Putamen (tissue), 1 donor: Measurements from ENCODE around the gene VCL.

ENCODE experiments used
- DNase-seq: peaks from one replicate; pipeline ENCODE4 v3.0.0-alpha.2; 2016; ENCODE audit warnings: low spot score

VCL gene

DNA sequence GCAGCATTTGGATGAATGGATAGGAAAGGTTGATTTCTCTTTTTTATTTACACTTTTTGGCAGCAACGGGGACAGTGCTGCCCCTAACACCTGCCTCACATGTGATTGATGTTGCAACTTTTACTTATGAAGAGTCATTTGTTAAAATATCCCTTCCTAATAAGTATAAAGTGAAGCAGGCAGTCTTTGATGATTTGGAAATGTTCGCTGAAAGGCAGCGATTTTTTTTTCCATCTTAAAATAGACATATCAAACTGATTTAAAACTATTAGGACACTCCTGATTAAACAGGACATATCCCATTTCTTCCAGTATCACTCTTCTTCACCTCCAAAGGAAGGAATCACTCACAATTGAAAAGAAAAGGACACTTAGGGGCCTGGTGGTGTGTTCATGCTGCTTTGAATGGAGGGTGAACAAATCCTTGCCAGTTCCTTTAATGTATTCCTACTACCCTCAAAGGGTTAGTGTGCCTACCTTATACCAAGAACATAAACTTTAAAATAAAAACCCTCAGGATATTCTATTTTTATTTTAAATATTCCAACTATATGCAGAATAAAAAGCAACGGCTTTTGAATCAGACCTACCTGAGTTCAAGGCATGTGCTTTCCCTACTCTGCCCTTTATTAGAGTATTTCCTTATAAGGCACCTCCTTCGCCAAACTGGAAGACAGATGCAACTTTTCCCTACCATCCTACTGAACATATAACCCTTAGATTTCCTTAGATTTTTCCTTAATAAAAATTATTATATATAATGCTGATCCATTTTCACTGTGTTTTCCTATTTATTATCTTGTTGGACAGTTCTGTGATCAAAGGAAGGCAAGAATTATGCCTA is 154.2 kb downstream of the VCL start:
- DNase-seq: no peak

DNA sequence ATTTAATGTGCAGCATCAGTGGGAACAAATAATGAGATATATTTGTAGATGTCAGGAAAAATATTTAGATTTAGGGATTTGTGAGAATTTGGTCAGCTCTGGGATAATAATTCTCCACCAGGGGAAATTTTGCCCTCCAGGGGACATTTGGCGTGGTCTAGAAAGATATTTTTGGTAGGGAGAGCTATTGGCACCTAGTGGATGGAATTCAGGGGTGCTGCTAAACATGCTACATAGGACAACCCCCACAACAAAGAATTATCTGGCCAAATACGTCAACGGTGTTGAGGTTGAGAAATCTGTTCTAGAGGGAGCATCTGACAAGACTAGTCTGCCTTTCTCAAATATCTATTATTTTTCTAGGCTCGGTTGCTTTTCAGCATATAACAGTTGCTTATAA is 155.2 kb downstream of the VCL start:
- DNase-seq: no peak

DNA sequence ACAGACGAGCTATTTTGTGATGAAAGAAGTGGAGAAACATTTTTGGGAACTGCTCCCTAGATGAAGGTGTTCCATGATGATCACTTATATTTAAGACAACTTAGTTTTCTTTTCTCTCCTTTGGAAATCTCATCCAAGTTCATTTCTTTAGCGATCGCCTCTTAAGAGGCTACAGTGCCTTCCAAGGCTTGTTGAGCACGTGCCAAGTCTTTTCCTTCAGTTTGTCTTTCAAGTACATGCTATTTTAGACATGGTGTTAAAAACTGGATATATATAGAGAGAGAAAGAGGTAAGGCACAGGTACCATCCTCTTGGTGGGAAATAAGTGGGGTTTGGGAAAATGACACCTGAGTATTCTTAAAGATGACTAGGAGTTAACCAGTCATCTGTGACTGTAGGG is 155.8 kb downstream of the VCL start:
- DNase-seq: no peak

DNA sequence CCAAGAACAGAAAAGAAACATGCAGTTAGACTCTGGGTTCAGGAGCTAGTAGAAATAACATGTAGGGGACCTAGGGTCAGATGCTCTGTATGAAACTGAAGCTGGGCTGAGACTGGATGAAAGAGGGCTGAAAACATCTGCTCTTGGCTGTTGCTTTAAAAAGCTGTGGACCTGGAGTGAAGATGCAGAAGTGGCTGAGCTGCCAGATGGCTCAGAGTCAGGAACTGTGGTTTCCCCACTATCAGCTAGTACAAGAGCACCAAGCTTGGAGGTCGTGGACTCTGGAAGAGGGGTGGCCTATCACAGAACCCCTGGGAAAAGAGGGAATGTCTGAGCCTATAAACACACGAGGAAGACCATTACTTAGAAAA is 159.0 kb downstream of the VCL start:
- no peak for DNase-seq

DNA sequence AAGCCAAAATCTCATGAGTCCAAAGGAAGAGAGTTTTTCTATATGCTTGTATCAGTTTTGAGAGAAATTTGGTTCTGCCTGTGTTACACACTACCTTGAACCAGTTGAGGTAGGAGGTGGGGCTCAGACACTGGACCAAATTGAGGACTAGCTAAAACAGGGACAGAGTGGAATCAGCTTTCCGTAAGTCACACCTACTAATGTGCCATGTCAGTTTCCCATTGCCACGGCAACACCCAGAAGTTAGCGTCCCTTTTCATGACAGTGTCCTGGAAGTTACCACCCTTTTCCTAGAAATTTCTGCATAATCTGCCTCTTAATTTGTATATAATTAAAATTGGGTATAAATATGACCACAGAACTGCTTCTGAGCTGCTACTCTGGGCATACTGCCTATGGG is 162.1 kb downstream of the VCL start:
- DNase-seq: no peak

DNA sequence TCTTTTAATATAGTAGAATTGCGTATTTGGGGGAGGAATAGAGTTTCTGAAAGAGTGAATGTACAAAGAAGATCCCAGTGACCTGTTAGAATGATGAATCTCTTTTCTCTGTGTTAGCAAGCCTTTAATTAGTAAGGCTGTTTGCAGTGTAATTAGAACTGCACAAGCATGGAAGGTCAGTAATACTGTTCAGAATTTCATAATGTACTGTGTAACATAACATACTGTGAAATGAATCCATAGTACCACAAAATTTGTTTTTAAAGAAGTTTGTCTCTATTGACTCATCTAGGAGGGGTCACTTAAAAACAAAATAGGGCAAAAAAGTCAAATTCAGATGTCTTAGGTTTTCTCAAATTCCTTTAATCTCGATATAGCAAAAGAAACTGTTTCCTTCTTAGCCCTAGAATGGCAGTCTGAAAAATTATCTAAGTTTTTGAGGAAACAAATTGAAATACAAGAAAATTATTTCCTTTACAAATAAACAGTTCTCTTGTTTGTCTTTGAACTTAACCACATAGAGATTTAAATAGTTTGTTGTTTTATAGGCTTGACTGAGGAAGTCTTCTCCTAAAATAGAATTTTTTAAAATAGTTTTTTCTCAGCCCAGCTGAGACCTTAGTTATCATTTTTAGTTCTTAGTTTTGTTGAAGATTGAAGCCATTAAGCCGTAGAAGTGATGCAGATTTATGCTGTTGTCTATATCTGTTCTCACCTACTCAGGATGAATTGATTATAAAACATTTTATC is 165.6 kb downstream of the VCL start:
- no peak for DNase-seq

DNA sequence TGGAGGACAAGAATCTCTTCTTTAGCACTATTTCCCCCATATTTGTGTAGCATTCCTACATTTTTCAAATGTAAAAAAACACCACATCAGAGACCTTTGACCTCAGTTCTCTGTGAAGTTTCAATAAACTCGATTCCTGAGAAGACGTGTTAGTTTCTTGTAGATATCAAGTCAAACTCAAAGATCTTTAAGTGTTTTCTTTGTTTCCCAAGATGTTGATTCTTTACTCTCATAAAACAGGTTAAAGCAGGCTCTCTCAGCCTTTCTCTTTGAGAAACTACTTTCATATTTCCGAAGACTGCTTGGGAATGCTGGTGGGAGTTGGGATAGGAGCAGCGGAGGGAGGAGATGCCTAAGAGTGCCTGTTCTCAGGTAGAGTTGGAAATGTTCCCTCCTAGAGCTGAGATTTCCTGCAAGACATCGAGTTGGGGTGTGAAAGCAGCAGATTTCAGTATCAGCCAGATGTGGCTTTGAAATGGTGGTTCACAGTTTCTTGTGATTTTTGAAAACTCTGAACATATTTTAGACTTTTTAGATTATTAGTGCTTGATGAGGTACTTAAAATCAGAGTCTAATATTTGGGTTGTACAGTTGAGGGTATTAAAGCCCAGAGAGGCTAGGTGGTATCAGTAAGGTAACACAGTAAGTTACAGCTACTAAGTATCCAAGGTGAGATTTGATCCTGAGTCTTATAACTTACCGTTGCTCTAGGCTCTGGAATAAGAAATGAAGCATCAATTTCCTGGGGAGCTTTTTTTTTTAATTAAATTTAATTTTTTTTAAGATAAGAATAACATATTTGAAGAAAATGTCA is 167.0 kb downstream of the VCL start:
- DNase-seq: no peak

DNA sequence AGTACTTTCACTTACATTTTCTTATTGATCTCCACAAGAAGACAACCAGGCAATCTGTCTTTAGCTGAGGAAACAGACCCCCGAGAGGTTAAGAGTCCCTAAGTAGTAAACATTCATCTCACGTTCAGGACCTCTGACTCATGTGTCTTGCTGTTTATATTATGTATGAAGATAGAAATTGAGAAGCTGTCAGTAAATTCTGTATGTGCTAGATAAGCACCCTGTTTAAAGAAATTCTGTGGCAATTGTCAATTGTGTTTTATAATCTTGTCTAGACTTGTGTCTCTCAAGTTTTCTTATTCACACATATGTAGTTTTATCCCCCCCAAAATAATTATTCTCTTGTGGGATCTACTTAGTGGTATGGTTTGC is 167.6 kb downstream of the VCL start:
- DNase-seq: no peak

DNA sequence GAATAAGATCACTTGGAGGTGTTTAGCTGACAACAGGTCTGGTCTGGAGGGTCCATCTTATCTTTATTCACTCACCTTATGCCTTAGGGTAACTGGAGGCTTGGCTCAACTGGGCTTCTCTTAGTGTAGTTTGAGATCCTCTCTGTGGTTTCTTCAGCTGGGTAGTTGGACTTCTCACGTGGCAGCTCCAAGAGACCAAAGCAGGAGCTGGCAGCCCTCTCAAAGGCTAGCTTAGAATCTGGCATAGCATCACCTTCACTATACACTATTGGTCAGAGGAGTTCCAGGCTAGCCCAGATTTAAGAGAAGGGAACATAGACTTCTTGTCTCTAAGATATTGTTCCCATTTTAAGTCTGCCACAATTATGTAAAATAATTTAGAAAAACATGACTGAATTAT is 169.5 kb downstream of the VCL start:
- DNase-seq: no peak
